H1 (cell line): ENCODE data around the gene SEMA3F.

Experiments
- EGR1 ChIP-seq: IDR thresholded peaks from 2 replicates; pipeline ENCODE4 v1.6.1; 2011; ENCODE audit warnings: low read depth, low read length, borderline replicate concordance
- JUN ChIP-seq: IDR thresholded peaks from 2 replicates; pipeline ENCODE4 v1.6.1; 2011; ENCODE audit warnings: low read depth, mild to moderate bottlenecking, improper control_type of control experiment, low read length
- MAFK ChIP-seq: IDR thresholded peaks from 2 replicates; pipeline ENCODE4 v1.6.1; 2012; ENCODE audit warnings: low read depth, mild to moderate bottlenecking, improper control_type of control experiment, low read length
- POLR2A ChIP-seq, 2 experiments: IDR thresholded peaks; 1 replicate in 1 of 2; 2 replicates in 1 of 2; pipeline ENCODE4 v1.6.1; 2011; ENCODE audit warnings: low read depth in 2 of 2, low read length in 2 of 2, mild to moderate bottlenecking in 2 of 2; ENCODE audit errors: control extremely low read depth in 1 of 2
- RAD21 ChIP-seq, 2 experiments: IDR thresholded peaks in 1 of 2; conservative IDR thresholded peaks in 1 of 2; 2 replicates each; pipeline ENCODE4 v1.6.1; 2011; ENCODE audit warnings: low read depth in 2 of 2, low read length in 2 of 2, improper control_type of control experiment in 1 of 2, inconsistent platforms in 1 of 2, mild to moderate bottlenecking in 1 of 2, moderate library complexity in 1 of 2
- SIN3A ChIP-seq, 2 experiments: IDR thresholded peaks in 1 of 2; conservative IDR thresholded peaks in 1 of 2; 2 replicates each; pipeline ENCODE4 v1.6.1; 2011 to 2012; ENCODE audit warnings: low read length in 2 of 2, improper control_type of control experiment in 1 of 2, low read depth in 1 of 2, mild to moderate bottlenecking in 1 of 2
- TF ChIP-seq, protein P1 (sequence below), 3 experiments: IDR thresholded peaks; 1 replicate in 2 of 3; 2 replicates in 1 of 3; pipeline versions ENCODE4 v1.5.1 to v1.6.1; 2011; ENCODE audit warnings: low read length in 3 of 3, mild to moderate bottlenecking in 3 of 3, inconsistent platforms in 2 of 3, low read depth in 1 of 3, moderate library complexity in 1 of 3; ENCODE audit not compliant: insufficient read depth in 1 of 3; ENCODE audit errors: control extremely low read depth in 1 of 3

- TF ChIP-seq EGR1 (no peak), MAFK (no peak), SIN3A (conservative IDR thresholded peaks at IDR 0.05 in 1 of 2, IDR thresholded peaks at IDR 0.05 in 1 of 2; ENCODE audit: low read depth in 1 of 2, low read length in 2 of 2) (no peak), POLR2A (IDR thresholded peaks at IDR 0.05; ENCODE audit: control extremely low read depth in 1 of 2, low read depth in 2 of 2, low read length in 2 of 2) (no peak), RAD21 (IDR thresholded peaks at IDR 0.05 in 1 of 2, conservative IDR thresholded peaks at IDR 0.05 in 1 of 2; ENCODE audit: low read depth in 2 of 2, low read length in 2 of 2) (no peak), JUN (no peak)
- TF ChIP-seq, protein P1, sequence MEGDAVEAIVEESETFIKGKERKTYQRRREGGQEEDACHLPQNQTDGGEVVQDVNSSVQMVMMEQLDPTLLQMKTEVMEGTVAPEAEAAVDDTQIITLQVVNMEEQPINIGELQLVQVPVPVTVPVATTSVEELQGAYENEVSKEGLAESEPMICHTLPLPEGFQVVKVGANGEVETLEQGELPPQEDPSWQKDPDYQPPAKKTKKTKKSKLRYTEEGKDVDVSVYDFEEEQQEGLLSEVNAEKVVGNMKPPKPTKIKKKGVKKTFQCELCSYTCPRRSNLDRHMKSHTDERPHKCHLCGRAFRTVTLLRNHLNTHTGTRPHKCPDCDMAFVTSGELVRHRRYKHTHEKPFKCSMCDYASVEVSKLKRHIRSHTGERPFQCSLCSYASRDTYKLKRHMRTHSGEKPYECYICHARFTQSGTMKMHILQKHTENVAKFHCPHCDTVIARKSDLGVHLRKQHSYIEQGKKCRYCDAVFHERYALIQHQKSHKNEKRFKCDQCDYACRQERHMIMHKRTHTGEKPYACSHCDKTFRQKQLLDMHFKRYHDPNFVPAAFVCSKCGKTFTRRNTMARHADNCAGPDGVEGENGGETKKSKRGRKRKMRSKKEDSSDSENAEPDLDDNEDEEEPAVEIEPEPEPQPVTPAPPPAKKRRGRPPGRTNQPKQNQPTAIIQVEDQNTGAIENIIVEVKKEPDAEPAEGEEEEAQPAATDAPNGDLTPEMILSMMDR (IDR thresholded peaks at IDR 0.05; ENCODE audit: control extremely low read depth in 1 of 3, insufficient read depth in 1 of 3, low read depth in 1 of 3, low read length in 3 of 3), result no peak
Measured at GRCh38 chr3:50111757-50112156, 43.4 kb upstream of the SEMA3F start.
